Panc1 (cell line): ENCODE measurements around the gene EPS8L1. TPM values are rescaled to one million over a fixed set of nuclear protein-coding genes. Genes with fewer than 3 reads are reported as not detected.

ENCODE experiments used
- ATAC-seq: fragments of 200-7000 bp; cut with Tn5 transposase; 2 replicates; pipeline ENCODE4 v1.9.1; 2020; ENCODE audit warnings: mild to moderate bottlenecking, moderate library complexity
- BruUV-seq: library from RNA; stranded (reverse); fragments of 400-500 nt; replicated peaks from 2 replicates; lab custom pipeline; 2021; lab: Mats Ljungman, UMichigan
- CTCF ChIA-PET: fragments of 300-600 bp; sonication (Branson Sonifier 250); formaldehyde crosslinking; loops from one replicate; lab custom pipeline; 2022; ENCODE audit warnings: antibody characterized with exemption; lab: Charles Lee
- POLR2A ChIA-PET: fragments of 300-600 bp; sonication (Branson Sonifier 250); formaldehyde crosslinking; loops from one replicate; lab custom pipeline; 2022; ENCODE audit warnings: antibody characterized with exemption; lab: Charles Lee
- DNase-seq: peaks from one replicate; pipeline ENCODE4 v3.0.0-alpha.2; 2010; ENCODE audit warnings: low read depth, low spot score
- H3K27ac ChIP-seq: 2 replicates; pipeline ENCODE4 v1.5.1; 2011; ENCODE audit warnings: mild to moderate bottlenecking, low read length, inconsistent platforms
- H3K27me3 ChIP-seq: fragments of 200-500 bp; sonication (Bioruptor generic); 2 replicates; pipeline ENCODE4 v1.6.0; 2014; ENCODE audit warnings: low read length, inconsistent platforms; ENCODE audit not compliant: control insufficient read depth, insufficient read depth
- H3K36me3 ChIP-seq: fragments of 200-500 bp; sonication (Bioruptor generic); 2 replicates; pipeline ENCODE4 v1.5.1; 2014; ENCODE audit warnings: inconsistent platforms, mild to moderate bottlenecking, low read length, moderate library complexity; ENCODE audit not compliant: control insufficient read depth, insufficient read depth
- H3K4me1 ChIP-seq: 2 replicates; pipeline ENCODE4 v1.5.1; 2011; ENCODE audit warnings: inconsistent platforms, mild to moderate bottlenecking, low read length, moderate library complexity; ENCODE audit not compliant: control insufficient read depth, insufficient read depth
- H3K4me3 ChIP-seq, 2 experiments: 2 replicates each; pipeline ENCODE4 v1.5.1; 2011 to 2012; ENCODE audit warnings: low read depth in 2 of 2, low read length in 2 of 2, mild to moderate bottlenecking in 2 of 2, inconsistent platforms in 1 of 2, moderate library complexity in 1 of 2
- H3K9me3 ChIP-seq: fragments of 200-500 bp; sonication (Bioruptor generic); 2 replicates; pipeline ENCODE4 v1.5.1; 2014; ENCODE audit warnings: low read depth, mild to moderate bottlenecking, inconsistent platforms, low read length, moderate library complexity; ENCODE audit not compliant: control insufficient read depth, insufficient read depth
- POLR2AphosphoS5 ChIP-seq: IDR thresholded peaks from 2 replicates; pipeline ENCODE4 v1.6.1; 2012; ENCODE audit warnings: mild to moderate bottlenecking, low read depth, low read length, moderate library complexity
- SIN3A ChIP-seq: IDR thresholded peaks from 2 replicates; pipeline ENCODE4 v1.6.1; 2012; ENCODE audit warnings: low read depth, mild to moderate bottlenecking, low read length, moderate library complexity, borderline replicate concordance; ENCODE audit not compliant: insufficient read depth
- TCF7L2 ChIP-seq: IDR thresholded peaks from 2 replicates; pipeline ENCODE4 v1.6.1; 2011; ENCODE audit warnings: mild to moderate bottlenecking, low read depth, low read length, inconsistent platforms
- in situ Hi-C: cut with HindIII; loops from 2 replicates; pipeline ENCODE4 v1.10.0; 2016; ENCODE audit warnings: low sequenced_read_pairs, low pct_unique_long_range_greater_than_20kb
- intact Hi-C: fragments of 100-400 bp; cut with micrococcal nuclease; formaldehyde crosslinking; loops from one replicate; pipeline ENCODE4 v1.10.0; 2022; ENCODE audit not compliant: unreplicated experiment
- total RNA-seq: library from RNA; stranded (reverse); gene quantifications from one replicate; pipeline ENCODE4 v1.2.1, GENCODE V29; 2021; ENCODE audit not compliant: unreplicated experiment
- TF ChIP-seq, protein P1 (sequence below), 2 experiments: IDR thresholded peaks; 2 replicates each; pipeline ENCODE4 v1.6.1; 2011 to 2012; ENCODE audit warnings: low read depth in 2 of 2, control low read depth in 1 of 2, low read length in 1 of 2, mild to moderate bottlenecking in 1 of 2, moderate library complexity in 1 of 2; ENCODE audit not compliant: insufficient read depth in 1 of 2
- TF ChIP-seq, protein P2 (sequence below): fragments of 450-650 bp; IDR thresholded peaks from 2 replicates; pipeline ENCODE4 v1.5.1; 2017; ENCODE audit warnings: mild to moderate bottlenecking

EPS8L1 gene
- total RNA-seq, 1 experiment from 2014 or later, result 11.0 TPM

DNA sequence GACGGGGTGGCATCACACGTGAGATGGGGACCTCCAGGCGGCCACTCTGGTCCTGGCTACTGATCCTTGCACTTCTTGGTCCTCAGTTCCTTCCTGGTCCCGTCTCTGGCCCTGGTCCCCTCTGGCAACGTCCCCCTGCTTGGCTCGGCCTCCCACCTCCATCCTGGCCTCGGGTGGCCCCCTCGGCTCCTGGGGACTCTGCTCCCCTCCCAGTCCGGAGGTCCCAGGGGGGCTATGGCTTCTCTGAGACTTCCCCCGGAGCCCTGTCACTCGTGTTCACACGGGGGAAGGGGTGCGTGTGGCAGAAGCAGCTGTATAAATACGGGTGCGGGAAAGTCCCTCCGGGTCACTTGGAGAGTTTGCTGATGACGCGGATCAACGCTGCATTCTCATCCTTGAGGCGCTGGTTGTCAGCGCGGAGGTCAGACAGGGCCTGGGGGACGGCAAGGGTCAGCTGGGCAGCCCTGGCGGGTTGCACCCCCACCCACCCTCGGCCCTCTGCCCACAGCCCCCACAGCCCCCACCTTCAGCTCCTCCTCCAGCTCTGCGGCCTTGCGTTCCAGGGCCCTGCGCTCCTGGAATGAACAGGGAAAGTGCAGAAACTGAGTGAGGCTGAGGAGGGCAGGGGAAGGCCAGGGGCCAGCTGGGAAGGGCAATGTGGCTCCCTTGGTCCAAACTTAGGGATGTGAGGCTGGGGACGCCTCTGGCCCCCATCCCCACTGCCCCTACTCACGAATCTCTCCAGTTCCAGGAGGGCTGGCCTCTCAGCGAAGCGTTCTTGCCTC, 15.6 kb downstream of the EPS8L1 start:
- ChIA-PET CTCF (interaction anchor here (0.6 kb wide), 1 partner anchor 44 kb away, joined by 6 read pairs; no protein-coding TSS in a partner anchor), POLR2A (no interaction called here)
- DNase-seq (no peak), ATAC-seq (no peak)
- BruUV-seq, result TSS peak; percentile 87
- no peaks in the 10 kb centered on the region for H3K9me3 ChIP-seq
- TF ChIP-seq SIN3A (no peak), TCF7L2 (no peak), POLR2AphosphoS5 (no peak)
- TF ChIP-seq, protein P1, sequence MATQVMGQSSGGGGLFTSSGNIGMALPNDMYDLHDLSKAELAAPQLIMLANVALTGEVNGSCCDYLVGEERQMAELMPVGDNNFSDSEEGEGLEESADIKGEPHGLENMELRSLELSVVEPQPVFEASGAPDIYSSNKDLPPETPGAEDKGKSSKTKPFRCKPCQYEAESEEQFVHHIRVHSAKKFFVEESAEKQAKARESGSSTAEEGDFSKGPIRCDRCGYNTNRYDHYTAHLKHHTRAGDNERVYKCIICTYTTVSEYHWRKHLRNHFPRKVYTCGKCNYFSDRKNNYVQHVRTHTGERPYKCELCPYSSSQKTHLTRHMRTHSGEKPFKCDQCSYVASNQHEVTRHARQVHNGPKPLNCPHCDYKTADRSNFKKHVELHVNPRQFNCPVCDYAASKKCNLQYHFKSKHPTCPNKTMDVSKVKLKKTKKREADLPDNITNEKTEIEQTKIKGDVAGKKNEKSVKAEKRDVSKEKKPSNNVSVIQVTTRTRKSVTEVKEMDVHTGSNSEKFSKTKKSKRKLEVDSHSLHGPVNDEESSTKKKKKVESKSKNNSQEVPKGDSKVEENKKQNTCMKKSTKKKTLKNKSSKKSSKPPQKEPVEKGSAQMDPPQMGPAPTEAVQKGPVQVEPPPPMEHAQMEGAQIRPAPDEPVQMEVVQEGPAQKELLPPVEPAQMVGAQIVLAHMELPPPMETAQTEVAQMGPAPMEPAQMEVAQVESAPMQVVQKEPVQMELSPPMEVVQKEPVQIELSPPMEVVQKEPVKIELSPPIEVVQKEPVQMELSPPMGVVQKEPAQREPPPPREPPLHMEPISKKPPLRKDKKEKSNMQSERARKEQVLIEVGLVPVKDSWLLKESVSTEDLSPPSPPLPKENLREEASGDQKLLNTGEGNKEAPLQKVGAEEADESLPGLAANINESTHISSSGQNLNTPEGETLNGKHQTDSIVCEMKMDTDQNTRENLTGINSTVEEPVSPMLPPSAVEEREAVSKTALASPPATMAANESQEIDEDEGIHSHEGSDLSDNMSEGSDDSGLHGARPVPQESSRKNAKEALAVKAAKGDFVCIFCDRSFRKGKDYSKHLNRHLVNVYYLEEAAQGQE (IDR thresholded peaks at IDR 0.05; ENCODE audit: insufficient read depth in 1 of 2, low read depth in 2 of 2, low read length in 1 of 2), result no peak
- TF ChIP-seq, protein P2, sequence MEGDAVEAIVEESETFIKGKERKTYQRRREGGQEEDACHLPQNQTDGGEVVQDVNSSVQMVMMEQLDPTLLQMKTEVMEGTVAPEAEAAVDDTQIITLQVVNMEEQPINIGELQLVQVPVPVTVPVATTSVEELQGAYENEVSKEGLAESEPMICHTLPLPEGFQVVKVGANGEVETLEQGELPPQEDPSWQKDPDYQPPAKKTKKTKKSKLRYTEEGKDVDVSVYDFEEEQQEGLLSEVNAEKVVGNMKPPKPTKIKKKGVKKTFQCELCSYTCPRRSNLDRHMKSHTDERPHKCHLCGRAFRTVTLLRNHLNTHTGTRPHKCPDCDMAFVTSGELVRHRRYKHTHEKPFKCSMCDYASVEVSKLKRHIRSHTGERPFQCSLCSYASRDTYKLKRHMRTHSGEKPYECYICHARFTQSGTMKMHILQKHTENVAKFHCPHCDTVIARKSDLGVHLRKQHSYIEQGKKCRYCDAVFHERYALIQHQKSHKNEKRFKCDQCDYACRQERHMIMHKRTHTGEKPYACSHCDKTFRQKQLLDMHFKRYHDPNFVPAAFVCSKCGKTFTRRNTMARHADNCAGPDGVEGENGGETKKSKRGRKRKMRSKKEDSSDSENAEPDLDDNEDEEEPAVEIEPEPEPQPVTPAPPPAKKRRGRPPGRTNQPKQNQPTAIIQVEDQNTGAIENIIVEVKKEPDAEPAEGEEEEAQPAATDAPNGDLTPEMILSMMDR, result no peak
- peaks cover 33% of the 10 kb centered on the region for H3K4me1 ChIP-seq
- H3K27me3 ChIP-seq, result no peaks in the 10 kb centered on the region
- in situ Hi-C loops (no loop called here), intact Hi-C loops (no loop called here)
- H3K4me3 ChIP-seq, result no peak overlapping the region
- H3K36me3 ChIP-seq, result peaks cover 2% of the 10 kb centered on the region; the same call in 1 of the 2 replicates
- H3K27ac ChIP-seq, result no peak overlapping the region

DNA sequence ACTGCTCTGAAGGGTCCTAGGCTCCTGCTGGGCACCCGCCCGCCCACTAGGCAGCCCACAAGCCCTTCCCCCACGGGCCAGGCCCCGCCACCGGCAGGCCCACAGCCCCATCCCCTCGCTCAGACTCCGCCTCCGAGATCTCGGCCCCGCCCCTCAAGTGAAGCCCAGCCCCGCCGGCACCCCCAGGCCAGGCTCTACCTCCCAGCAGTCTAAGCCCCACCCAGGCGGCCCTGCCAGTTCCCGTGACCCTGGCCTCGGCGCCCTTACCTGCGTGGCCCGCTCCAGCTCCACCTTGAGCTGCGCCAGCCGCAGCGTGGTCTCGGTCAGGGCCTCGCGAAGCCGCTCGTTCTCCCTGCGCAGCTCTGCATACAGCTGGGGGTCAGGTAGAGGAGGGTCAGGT, 16.3 kb downstream of the EPS8L1 start:
- intact Hi-C loops, result no loop called here
- in situ Hi-C loops, result no loop called here
- Histone ChIP-seq H3K27ac (no peak overlapping the region), H3K27me3 (no peaks in the 10 kb centered on the region), H3K9me3 (no peaks in the 10 kb centered on the region), H3K4me3 (no peak overlapping the region), H3K4me1 (peaks cover 33% of the 10 kb centered on the region), H3K36me3 (peaks cover 2% of the 10 kb centered on the region; the same call in 1 of the 2 replicates)
- CTCF ChIA-PET, result no interaction called here
- POLR2A ChIA-PET, result no interaction called here
- no peak for TF ChIP-seq SIN3A
- TF ChIP-seq POLR2AphosphoS5, result no peak
- TF ChIP-seq, protein P1 (IDR thresholded peaks at IDR 0.05; ENCODE audit: insufficient read depth in 1 of 2, low read depth in 2 of 2, low read length in 1 of 2), result no peak
- no peak for TF ChIP-seq TCF7L2
- TF ChIP-seq, protein P2, result no peak
- ATAC-seq (peak; percentile 20; the same call in 1 of the 2 replicates), DNase-seq (no peak)
- BruUV-seq, result no TSS peak
